ENCODE measurements around the gene BMP6.

The BMP6 gene

GRCh38 chr6:7868926-7869325, 143.0 kb downstream of the BMP6 start:
- no peak overlapping the region for H3K4me3 ChIP-seq (ENCODE audit: control insufficient read depth, low read depth, low read length)
- TF ChIP-seq, protein P1, sequence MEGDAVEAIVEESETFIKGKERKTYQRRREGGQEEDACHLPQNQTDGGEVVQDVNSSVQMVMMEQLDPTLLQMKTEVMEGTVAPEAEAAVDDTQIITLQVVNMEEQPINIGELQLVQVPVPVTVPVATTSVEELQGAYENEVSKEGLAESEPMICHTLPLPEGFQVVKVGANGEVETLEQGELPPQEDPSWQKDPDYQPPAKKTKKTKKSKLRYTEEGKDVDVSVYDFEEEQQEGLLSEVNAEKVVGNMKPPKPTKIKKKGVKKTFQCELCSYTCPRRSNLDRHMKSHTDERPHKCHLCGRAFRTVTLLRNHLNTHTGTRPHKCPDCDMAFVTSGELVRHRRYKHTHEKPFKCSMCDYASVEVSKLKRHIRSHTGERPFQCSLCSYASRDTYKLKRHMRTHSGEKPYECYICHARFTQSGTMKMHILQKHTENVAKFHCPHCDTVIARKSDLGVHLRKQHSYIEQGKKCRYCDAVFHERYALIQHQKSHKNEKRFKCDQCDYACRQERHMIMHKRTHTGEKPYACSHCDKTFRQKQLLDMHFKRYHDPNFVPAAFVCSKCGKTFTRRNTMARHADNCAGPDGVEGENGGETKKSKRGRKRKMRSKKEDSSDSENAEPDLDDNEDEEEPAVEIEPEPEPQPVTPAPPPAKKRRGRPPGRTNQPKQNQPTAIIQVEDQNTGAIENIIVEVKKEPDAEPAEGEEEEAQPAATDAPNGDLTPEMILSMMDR (IDR thresholded peaks at IDR 0.05; ENCODE audit: control insufficient read depth, insufficient read depth, low read depth, low read length, missing control alignments), result no peak
- no peak for DNase-seq (ENCODE audit: low read depth)

DNA sequence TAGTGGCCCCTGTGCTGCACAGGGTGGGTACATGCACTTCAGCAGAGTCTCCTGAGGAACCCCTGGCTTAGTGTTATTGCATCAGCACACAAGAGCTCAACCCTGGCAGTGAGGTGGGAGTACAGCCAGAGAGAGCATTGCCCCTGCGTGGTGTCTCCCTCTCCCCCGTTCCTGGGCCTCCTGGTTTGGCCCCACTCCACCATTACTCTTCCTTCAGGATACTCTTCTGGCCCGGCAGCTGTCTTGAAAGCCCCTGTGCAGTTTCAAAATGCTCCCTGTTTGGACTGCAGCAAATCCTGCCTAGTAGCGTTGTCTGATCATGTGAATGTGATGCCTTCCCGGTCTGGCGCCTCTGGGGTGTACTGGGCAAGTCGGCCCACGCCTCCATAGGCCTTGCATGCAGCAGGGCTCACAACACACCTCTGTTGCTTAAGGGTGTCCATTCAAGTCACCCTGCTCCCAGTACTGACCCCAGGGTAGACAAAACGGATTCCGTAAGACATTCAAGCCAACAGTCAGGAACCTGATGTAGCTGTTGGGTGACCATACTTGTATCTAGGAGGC, 152.6 kb downstream of the BMP6 start:
- no peak overlapping the region for H3K4me3 ChIP-seq (ENCODE audit: control insufficient read depth, low read depth, low read length)
- DNase-seq (ENCODE audit: low read depth), result no peak
- TF ChIP-seq, protein P1 (IDR thresholded peaks at IDR 0.05; ENCODE audit: control insufficient read depth, insufficient read depth, low read depth, low read length, missing control alignments), result no peak

DNA sequence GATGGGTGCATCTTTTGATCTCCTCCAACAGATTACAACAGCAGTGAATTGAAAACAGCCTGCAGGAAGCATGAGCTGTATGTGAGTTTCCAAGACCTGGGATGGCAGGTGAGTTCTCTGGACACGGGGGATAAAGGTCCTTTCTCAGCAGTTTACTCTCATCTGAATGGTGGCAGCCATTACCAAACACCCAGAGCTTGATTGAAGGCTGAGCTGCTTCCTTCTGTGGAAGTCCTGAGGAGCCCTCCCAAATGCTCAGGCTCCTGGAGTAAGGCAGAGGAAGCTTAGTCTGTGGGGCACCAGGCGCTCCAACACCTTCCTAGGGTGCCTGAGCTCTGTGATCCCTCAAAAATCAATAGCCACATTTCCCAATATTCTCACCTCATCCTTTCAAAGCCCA, 153.1 kb downstream of the BMP6 start:
- no peak overlapping the region for H3K4me3 ChIP-seq (ENCODE audit: control insufficient read depth, low read depth, low read length)
- TF ChIP-seq, protein P1 (IDR thresholded peaks at IDR 0.05; ENCODE audit: control insufficient read depth, insufficient read depth, low read depth, low read length, missing control alignments), result no peak
- no peak for DNase-seq (ENCODE audit: low read depth)

GRCh38 chr6:7879579-7879978, 153.7 kb downstream of the BMP6 start:
- no peak overlapping the region for H3K4me3 ChIP-seq (ENCODE audit: control insufficient read depth, low read depth, low read length)
- DNase-seq (ENCODE audit: low read depth), result no peak
- TF ChIP-seq, protein P1 (IDR thresholded peaks at IDR 0.05; ENCODE audit: control insufficient read depth, insufficient read depth, low read depth, low read length, missing control alignments), result no peak

DNA sequence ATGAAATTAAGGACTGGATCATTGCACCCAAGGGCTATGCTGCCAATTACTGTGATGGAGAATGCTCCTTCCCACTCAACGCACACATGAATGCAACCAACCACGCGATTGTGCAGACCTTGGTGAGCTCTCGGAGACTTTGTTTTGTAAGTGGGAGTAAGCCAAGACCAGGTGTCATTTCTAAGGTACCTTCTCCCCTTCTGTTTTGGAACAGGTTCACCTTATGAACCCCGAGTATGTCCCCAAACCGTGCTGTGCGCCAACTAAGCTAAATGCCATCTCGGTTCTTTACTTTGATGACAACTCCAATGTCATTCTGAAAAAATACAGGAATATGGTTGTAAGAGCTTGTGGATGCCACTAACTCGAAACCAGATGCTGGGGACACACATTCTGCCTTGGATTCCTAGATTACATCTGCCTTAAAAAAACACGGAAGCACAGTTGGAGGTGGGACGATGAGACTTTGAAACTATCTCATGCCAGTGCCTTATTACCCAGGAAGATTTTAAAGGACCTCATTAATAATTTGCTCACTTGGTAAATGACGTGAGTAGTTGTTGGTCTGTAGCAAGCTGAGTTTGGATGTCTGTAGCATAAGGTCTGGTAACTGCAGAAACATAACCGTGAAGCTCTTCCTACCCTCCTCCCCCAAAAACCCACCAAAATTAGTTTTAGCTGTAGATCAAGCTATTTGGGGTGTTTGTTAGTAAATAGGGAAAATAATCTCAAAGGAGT, 154.2 kb downstream of the BMP6 start:
- no peak for DNase-seq (ENCODE audit: low read depth)
- no peak overlapping the region for H3K4me3 ChIP-seq (ENCODE audit: control insufficient read depth, low read depth, low read length)
- TF ChIP-seq, protein P1 (IDR thresholded peaks at IDR 0.05; ENCODE audit: control insufficient read depth, insufficient read depth, low read depth, low read length, missing control alignments), result no peak

- DNase-seq (ENCODE audit: low read depth), result no peak
- TF ChIP-seq, protein P1 (IDR thresholded peaks at IDR 0.05; ENCODE audit: control insufficient read depth, insufficient read depth, low read depth, low read length, missing control alignments), result no peak
- H3K4me3 ChIP-seq (ENCODE audit: control insufficient read depth, low read depth, low read length), result no peak overlapping the region
Observed at GRCh38 chr6:7880718-7881107, 154.8 kb downstream of the BMP6 start.

Measured in AG09309 (cell line).